GM19351 (cell line): Measurements from ENCODE around the gene PTPRE.

Experiments used
- ATAC-seq: cut with Tn5 transposase; IDR thresholded peaks from one replicate; pipeline ENCODE4 v1.9.1; 2021; ENCODE audit warnings: mild to moderate bottlenecking, moderate library complexity; ENCODE audit not compliant: unreplicated experiment

Gene PTPRE

DNA sequence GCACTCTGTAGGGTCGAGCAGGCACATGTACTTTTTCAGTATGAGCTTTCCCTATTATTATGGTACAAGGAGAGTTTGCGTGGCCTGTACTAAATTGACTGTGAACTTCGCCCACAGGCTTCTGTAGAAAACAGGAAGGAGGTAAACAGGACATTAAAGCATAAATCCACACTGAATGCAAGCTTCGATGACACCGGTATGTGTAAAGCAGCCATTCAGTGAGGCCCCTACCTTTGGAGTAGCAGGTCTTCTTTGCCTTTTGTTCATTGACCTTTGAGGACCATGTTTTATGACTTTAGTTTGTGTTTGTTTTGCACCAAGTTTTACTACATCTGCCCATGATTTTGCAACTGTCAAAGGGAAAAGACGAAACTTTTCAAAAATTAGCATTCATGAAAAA is 204.8 kb downstream of the PTPRE start:
- ATAC-seq, result no peak

DNA sequence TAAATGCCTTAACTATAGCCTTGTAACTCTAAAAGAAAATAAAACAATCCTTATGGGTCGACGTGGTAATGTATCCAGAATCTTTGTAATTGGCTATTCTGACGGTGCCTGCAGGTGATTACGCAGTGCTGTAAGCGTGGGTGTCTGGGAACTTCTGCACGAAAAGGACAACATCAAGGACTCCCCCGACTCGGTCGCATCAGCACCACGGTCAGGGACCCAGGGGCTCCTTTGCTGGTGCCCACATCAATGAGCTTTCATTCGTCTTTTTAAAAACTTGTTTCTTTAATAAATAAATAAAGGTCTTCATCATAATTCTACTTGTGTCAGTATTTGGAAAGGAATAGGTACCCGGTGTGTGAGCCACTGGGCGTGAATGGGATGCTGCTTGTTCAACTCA is 206.1 kb downstream of the PTPRE start:
- no peak for ATAC-seq

DNA sequence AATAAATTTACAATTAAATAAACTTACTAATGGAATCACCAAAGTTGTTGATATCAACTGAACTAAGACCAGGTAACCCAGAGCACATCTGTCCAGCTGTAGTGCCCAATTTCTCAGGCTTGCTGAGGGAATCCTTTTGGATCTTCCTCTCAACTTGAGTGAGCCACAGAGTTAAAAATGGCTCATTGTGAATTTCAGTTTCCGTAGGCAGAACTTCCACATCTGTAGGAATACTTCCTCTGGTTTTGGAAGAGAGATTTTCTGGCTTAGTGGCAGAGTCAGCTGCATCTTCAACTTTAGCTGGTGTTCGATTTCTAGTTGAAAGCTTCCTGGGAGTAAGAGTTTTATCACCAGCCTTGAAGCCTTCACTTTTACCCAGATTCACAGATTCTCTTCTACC is 208.0 kb downstream of the PTPRE start:
- ATAC-seq, result no peak

DNA sequence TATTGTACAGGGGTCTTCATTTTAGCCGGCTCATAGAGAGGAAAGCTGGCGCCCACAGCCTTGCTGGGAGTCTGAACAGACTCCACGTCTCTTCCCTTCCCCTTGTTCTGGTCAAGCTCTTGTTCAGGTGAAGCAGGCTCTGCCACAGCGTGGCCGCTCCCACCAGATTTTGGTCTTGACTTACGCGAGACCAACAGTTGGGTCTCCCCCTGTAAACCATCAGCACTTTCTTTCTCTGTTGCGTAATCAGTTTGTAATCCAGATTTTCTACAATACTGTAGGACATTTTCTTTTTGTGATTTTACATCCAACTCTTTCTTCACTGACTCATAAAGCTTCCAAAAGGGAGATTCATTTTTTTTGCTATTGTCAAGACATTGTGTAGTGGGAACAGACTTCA is 208.5 kb downstream of the PTPRE start:
- no peak for ATAC-seq

DNA sequence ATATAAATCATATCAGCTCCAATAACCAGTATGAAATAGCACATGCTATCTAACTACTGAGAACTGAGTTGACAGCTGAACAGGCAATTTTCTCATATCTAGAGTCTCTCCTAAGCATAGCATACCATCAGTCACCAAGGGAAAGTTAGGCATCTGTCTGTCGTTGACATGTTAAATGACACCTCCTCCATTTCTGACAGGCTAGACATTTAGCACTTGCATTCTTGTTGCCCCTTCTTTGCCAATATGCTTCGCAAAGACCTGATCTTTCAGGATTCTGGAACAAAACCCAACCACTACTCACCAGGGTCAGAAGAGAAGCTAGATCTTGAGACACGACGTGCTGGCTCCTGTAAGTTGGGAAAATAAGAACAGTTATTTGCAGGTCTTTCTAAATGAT is 209.3 kb downstream of the PTPRE start:
- no peak for ATAC-seq

DNA sequence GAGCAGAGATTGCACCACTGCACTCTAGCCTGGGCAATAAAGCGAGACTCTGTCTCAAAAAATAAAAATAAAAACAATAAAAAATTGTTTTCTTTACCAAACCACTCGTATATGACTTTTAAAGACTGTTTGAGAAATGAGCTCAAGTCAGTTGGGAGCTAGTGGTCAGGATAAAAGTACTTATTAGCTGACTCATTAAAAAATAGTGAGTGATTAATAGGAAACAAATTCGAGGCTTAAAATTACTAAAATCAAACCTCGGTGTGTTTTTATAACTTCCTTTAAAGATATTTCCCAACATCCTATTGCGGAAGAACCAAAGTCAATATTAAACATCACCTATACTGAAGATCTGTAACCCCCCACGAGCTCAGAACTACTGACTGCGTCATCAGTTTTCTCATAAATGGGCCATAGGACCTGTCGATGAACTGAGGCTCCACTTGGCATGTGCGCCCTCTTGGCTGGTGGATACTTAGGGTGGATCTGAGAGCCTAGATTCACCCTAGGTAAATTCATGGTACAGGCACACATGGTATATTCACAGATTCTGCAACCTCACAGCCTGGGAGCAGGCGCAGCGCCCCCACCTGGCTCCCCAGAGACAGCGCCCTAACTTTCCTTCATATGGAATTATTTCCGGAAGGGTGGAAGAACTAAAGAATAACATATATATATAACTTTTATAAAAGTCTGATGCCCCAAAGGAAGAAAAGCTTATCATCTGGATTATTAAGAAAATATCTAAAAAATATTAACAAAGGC is 210.1 kb downstream of the PTPRE start:
- no peak for ATAC-seq

DNA sequence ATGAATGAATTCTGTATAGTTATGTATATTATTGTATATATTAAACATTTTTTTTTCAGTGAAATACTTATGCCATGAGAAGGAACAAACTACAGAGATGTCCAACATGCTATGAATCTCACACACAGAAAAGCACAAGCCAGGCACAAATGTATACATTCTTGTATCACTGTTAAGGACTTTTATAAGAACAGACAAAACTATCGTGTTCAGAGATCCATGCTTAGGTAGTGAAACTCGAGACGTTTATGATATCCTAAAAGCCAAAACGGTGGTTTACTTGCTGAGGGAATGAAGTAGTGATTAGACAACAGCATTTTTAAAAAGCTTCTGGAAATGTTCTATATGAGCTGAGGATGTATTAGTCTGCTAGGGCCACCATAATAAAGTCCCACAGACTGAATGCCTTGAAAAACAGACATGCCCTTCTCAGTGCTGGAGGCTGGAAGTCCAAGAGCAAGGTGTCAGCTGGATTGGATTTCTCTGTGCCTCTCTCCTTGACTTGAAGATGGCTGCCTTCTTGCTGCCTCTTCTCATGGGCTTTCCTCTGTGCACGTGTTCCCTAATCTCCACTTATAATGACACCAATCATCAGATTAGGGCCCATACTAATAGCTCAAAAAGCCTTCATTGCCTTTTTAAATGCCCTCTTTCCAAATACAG is 215.0 kb downstream of the PTPRE start:
- ATAC-seq, result no peak

DNA sequence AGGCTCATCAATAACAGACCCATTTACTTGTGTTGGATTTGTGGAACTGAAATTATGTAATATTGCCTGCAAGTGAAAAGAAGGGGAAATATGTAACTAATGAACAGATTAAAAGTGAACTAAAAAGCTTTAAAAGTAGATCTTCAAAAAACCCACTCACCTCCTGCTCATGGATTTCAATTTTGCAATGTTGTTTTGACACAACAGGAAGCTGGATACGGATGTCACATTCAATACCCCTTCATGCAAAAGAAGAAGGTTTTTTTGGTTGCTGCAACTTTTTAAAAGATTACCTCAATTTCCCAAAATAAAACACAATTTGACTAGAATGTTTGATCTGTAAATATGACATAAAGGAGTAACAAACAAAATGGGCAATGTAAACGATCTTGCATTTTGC is 216.0 kb downstream of the PTPRE start:
- ATAC-seq, result no peak

DNA sequence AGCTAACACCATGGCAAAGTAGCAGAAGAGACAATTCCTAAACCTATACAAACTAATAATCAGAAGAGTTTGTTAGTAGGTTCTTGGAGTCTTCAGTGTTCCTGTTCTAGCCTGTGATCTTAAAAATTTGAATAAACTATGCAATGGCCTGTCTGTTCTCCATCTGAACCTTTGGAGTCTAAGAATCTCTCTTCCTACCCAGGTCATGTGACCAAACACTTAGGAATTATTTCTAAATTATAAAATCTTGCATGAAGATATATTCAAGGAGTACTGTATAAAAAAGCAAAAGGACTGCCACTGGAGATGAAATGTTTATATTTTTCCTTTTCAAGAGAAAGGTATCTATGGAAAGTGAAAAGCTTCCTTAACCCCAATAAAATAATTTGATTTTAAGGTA is 216.9 kb downstream of the PTPRE start:
- no peak for ATAC-seq

DNA sequence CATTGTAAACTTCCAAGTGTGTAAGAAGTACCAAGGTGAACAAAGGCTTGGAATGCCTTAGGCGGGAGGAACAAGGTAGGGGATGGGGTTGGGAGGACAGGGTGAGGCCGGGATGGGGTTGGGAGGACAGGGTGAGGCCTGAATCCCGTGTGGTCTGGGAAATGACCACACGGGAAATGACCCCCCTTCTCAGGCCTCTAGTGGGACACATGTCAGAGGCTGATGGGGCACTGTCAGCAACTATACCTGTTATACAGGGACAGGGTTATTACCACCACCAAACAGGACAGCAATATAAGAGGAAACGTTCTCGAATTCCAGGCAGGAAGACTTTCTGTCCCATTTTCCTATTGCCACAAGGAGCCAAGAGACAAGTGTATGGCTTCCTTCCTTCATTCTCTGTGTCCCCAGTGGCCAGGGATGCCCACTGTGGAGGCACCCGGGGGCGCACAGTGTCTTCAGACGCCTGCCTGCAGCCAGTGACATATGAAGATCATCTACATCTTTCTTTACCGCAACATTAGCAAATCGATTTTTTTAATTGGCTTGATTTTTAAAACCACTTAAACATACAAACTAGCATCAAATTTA is 218.0 kb downstream of the PTPRE start:
- no peak for ATAC-seq

DNA sequence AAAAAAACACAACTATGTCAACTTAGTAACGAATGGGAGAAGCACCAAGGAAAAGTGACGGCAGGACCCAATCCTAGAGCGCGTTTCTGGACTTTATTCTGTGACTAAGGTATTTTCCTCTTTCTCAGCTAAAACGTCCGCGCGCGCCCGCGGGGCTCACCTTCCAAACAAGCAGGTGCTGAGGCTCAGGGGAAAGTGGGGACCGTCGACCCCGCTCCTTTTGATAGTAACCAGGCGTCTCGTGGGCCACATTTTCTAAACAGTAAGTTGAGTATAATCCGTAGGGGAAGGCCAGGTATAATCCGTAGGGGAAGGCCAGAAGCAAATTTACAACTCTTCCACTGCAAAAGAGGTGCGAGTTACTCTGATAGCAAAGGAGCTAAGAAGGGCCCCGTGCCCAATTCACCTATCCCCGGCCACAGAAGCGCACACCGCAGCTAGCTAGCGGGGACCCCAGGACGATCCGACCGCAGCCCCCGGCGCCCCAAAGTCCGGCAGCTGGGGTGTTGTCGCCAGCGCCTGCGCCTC is 218.6 kb downstream of the PTPRE start:
- ATAC-seq, result no peak

DNA sequence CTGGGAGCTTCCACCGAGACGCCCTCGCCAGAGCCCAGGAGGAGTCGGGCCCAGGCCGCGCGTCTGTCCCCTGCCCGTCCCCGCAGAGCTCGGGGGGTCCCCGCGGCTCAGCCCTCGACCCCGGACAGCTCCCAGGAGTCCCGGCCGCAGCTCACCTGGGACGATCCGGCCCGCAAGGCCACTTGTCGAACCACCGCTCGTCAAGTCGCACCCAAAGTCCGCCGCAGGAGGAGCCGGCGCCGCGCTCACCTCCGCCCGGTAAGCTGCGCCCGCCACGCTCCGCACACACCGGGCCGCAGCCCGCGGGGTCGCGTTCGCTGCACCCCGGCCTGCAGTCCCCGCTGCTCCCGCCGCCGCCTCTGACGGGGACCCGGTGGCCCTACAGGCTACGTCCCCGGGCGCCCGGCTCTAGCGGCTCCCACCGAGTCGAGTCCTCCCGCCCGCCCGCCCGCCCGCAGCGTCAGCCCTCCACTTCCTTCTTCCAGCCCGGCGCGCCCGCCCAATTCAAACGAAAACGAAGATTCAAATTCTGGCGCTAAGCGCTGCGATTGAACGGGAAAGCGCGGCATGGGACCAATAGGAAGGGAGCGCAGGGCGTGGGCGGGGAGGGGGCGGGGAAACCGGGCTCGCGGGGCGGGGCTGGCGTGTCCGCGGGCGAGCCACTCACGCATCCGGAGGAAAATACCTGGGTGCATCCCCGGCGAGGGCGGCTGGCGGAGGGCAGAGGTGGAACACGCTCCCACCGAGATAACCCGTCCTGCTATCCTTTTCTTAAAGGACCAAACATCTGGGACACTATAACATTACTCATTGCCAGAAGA is 219.3 kb downstream of the PTPRE start, which contains the start of gene MKI67:
TSS of gene MKI67 (minus strand) at position 480 of the 821 bp plus-strand sequence. CDS start 756 bp downstream, outside the sequence.
- ATAC-seq, result peak; percentile 70

DNA sequence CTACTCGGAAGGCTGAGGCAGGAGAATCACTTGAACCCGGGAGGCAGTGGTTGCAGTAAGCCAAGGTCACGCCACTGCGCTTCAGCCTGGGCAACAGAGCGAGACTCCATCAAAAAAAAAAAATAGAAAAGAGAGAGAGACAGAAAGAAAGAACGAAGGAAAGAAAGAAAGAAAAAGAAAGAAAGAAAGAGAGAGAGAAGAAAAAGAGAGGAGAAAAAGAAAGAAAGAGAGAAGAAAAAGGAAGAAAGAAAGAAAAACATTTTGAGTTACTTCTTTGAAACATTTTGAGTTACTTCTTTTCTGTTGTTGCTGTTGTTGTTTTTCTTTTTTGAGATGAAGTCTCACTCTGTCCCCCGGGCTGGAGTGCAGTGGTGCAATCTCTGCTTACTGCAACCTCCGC is 221.7 kb downstream of the PTPRE start:
- ATAC-seq, result no peak

DNA sequence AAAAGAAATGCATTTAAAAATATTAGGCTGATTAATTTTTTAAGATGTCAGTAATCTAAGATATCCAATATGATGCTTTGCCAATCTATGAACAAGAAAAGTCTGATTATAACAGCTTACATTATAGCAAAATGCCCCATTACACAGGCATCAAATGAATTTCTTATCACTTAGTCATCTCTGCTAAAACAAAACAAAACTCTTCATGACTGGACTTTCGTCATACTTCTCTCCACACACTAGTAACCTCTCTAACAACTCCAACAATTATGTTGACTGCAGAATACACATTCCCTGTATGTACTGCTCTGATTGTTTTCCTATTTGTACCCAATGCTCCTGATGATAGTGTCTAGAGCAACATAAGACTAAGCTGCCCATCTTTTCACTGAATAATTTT is 223.1 kb downstream of the PTPRE start:
- no peak for ATAC-seq
